Measurements from ENCODE around the gene TAOK2. TPM values are rescaled to one million over a fixed set of nuclear protein-coding genes. Genes with fewer than 3 reads are reported as not detected.

The TAOK2 gene
- total RNA-seq, 1 donor from 2014 or later = 75.4 TPM

GRCh38 chr16:29995324-29995910 lies 21.7 kb downstream of the TAOK2 start, which contains the start of gene HIRIP3:
HIRIP3 (minus strand) TSS chr16:29995617; CDS start chr16:29995605, 12 bp downstream.
- no peaks in the 10 kb centered on the region for H3K27me3 ChIP-seq
- intact Hi-C loops (cut with DNase I) = loop anchor here (10.0 kb wide), 1 partner anchor 71 kb away; the partner anchor contains the start of gene KCTD13
- peak; percentile 70 for ATAC-seq
- TF ChIP-seq, protein P1, sequence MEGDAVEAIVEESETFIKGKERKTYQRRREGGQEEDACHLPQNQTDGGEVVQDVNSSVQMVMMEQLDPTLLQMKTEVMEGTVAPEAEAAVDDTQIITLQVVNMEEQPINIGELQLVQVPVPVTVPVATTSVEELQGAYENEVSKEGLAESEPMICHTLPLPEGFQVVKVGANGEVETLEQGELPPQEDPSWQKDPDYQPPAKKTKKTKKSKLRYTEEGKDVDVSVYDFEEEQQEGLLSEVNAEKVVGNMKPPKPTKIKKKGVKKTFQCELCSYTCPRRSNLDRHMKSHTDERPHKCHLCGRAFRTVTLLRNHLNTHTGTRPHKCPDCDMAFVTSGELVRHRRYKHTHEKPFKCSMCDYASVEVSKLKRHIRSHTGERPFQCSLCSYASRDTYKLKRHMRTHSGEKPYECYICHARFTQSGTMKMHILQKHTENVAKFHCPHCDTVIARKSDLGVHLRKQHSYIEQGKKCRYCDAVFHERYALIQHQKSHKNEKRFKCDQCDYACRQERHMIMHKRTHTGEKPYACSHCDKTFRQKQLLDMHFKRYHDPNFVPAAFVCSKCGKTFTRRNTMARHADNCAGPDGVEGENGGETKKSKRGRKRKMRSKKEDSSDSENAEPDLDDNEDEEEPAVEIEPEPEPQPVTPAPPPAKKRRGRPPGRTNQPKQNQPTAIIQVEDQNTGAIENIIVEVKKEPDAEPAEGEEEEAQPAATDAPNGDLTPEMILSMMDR (IDR thresholded peaks at IDR 0.05) = no peak
- peaks cover 23% of the 10 kb centered on the region for H3K4me1 ChIP-seq
- H3K9me3 ChIP-seq = no peaks in the 10 kb centered on the region
- H3K27ac ChIP-seq = peak within 1 kb of the TSS; percentile 97
- DNase-seq = peak; percentile 95
- H3K36me3 ChIP-seq = peaks cover 40% of the 10 kb centered on the region
- H3K4me3 ChIP-seq = peak within 1 kb of the TSS; percentile 98

GRCh38 chr16:29995911-29996765 lies 22.5 kb downstream of the TAOK2 start, which contains the start of gene INO80E:
INO80E (plus strand) TSS chr16:29996241; CDS start chr16:29996311, 70 bp downstream.
- H3K4me1 ChIP-seq = peaks cover 23% of the 10 kb centered on the region
- H3K36me3 ChIP-seq = peaks cover 40% of the 10 kb centered on the region
- intact Hi-C loops (cut with DNase I) = loop anchor here (10.0 kb wide), 1 partner anchor 71 kb away; the partner anchor contains the start of gene KCTD13
- DNase-seq = peak; percentile 100
- peak within 1 kb of the TSS; percentile 97 for H3K27ac ChIP-seq
- ATAC-seq = peak; percentile 97
- peak within 1 kb of the TSS; percentile 98 for H3K4me3 ChIP-seq
- no peaks in the 10 kb centered on the region for H3K27me3 ChIP-seq
- TF ChIP-seq, protein P1 (IDR thresholded peaks at IDR 0.05) = no peak
- H3K9me3 ChIP-seq = no peaks in the 10 kb centered on the region

DNA sequence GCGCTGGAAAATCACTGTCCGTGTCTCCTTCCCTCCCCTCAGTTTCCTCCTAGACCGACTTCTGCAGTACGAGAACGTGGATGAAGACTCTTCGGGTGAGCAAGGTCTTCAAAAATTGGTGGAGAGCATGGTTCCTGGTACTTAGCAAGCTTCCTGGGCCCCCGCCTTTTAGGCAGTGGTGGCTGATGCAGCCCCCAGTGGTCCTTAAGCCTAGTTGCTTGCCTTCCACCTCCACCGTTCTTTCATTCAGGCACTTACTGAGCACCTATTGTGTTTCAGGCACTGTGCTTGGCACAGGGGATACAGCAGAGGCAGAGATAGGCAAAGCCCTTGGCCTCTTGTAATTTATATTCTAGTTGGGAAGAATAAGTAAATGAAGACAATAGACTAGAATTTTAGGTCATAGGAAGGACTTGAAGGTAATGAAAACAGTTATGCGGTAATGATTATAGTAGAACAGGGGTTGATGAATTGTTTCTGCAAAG lies 23.1 kb downstream of the TAOK2 start:
- no peak for ATAC-seq

GRCh38 chr16:29999605-30000004 lies 25.9 kb downstream of the TAOK2 start:
- Histone ChIP-seq H3K4me1 (peaks cover 13% of the 10 kb centered on the region), H3K4me3 (no peak overlapping the region), H3K27me3 (no peaks in the 10 kb centered on the region), H3K36me3 (peaks cover 17% of the 10 kb centered on the region), H3K9me3 (no peaks in the 10 kb centered on the region), H3K27ac (no peak overlapping the region)
- ATAC-seq = no peak
- no peak for DNase-seq
- TF ChIP-seq, protein P1 (IDR thresholded peaks at IDR 0.05) = no peak
- intact Hi-C loops (cut with DNase I) = loop anchor here (10.0 kb wide), 2 partner anchors 75 to 145 kb away; partner anchors contain the start of gene KCTD13

More for the DNA sequence above, 23.1 kb downstream of the TAOK2 start:
- intact Hi-C loops (cut with DNase I) = loop anchor here (10.0 kb wide), 1 partner anchor 72 kb away; the partner anchor contains the start of gene KCTD13
- H3K27ac ChIP-seq = peak overlapping the region; percentile 97
- TF ChIP-seq, protein P1 (IDR thresholded peaks at IDR 0.05) = no peak
- no peaks in the 10 kb centered on the region for H3K9me3 ChIP-seq
- peaks cover 35% of the 10 kb centered on the region for H3K36me3 ChIP-seq
- no peak for DNase-seq
- H3K4me1 ChIP-seq = peaks cover 23% of the 10 kb centered on the region
- H3K27me3 ChIP-seq = no peaks in the 10 kb centered on the region
- peak overlapping the region; percentile 98 for H3K4me3 ChIP-seq

DNA sequence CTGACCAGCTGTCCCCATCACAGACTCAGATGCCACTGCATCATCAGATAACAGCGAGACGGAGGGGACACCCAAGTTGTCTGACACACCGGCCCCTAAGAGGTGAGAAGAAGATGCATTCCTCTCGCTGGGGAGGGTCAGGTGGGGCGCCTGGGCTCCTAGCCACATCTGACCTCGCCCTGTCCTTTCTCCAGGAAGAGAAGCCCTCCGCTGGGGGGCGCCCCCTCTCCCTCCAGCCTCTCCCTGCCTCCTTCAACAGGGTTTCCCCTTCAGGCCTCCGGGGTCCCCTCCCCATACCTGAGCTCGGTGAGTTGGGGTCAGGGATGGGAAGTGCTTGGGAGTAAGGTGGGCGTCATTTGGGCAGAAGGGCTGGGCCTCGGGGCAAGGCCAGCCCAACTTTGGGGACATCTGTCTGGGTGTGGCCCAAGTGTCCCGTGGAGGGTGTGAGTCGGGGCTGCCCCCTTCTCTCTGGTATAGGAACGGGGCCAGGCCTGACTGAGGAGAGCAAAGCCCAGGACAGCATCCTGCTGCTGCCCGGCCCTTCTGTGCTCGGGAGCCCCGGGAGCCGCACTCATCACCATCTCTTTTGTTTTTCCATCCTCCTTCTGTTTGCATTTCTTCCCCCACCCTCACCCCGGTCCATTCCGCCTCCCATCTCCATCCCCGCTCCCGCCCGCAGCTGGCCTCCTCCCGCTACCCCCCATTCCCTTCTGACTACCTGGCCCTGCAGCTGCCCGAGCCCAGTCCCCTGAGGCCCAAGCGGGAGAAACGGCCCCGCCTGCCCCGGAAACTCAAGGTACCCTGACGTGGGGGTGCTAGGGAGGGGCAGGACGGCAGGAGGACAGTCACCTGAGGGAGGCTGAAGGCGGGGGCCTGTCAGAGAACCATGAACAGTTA lies 27.3 kb downstream of the TAOK2 start:
- intact Hi-C loops (cut with DNase I) = loop anchor here (10.0 kb wide), 1 partner anchor 146 kb away; no protein-coding TSS in a partner anchor
- no peak overlapping the region for H3K4me3 ChIP-seq
- H3K4me1 ChIP-seq = peaks cover 9% of the 10 kb centered on the region
- H3K27me3 ChIP-seq = no peaks in the 10 kb centered on the region
- ATAC-seq = no peak
- no peak overlapping the region for H3K27ac ChIP-seq
- H3K36me3 ChIP-seq = peaks cover 17% of the 10 kb centered on the region
- DNase-seq = no peak
- TF ChIP-seq, protein P1 (IDR thresholded peaks at IDR 0.05) = no peak
- H3K9me3 ChIP-seq = no peaks in the 10 kb centered on the region
